ENCODE data around the gene ZNF319. TPM values are rescaled to one million over a fixed set of nuclear protein-coding genes. Genes with fewer than 3 reads are reported as not detected.

Gene ZNF319
- total and polyA plus RNA-seq, 2 of the 8 experiments (the other 6 are each of a cell fraction or from before 2014, with no cell fraction given) = 3.3 to 5.5 TPM

- Histone ChIP-seq H3K27ac (ENCODE audit: low read depth, low read length) (no peak overlapping the region), H3K9me3 (ENCODE audit: insufficient read depth in 2 of 2, low read depth in 1 of 2, low read length in 1 of 2) (no peaks in the 10 kb centered on the region), H3K4ac (replicated peaks; ENCODE audit: insufficient read length, low read depth, low read length) (no peak overlapping the region), H3K4me1 (replicated peaks in 1 of 4; ENCODE audit: control insufficient read depth in 3 of 4, insufficient read depth in 4 of 4, low read length in 3 of 4) (peaks cover 0 to 10% (median 5%) of the 10 kb centered on the region in 4 experiments; a peak in 6 of 7 replicates), H3K9ac (replicated peaks in 1 of 4; ENCODE audit: extremely low read depth in 1 of 4, low read depth in 3 of 4, low read length in 3 of 4) (no peak overlapping the region), H3K14ac (ENCODE audit: insufficient read length) (no peak overlapping the region), H4K5ac (ENCODE audit: insufficient read length, low read depth, low read length) (no peak overlapping the region), H4K8ac (ENCODE audit: extremely low read depth, insufficient read depth, low read length) (no peak overlapping the region), H2BK20ac (ENCODE audit: low read length) (no peak overlapping the region), H2BK120ac (replicated peaks; ENCODE audit: low read depth, low read length) (no peak overlapping the region), H3K79me2 (ENCODE audit: control insufficient read depth in 1 of 2, insufficient read depth in 2 of 2, low read length in 2 of 2) (no peaks in the 10 kb centered on the region), H4K91ac (replicated peaks; ENCODE audit: insufficient read length, low read length) (no peak overlapping the region), H3K23ac (ENCODE audit: insufficient read length) (no peak overlapping the region), H3K36me3 (ENCODE audit: control insufficient read depth in 2 of 4, insufficient read depth in 4 of 4, low read length in 3 of 4) (no peaks in the 10 kb centered on the region), H3K56ac (replicated peaks; ENCODE audit: insufficient read length, low read depth, low read length) (no peak overlapping the region), H2BK5ac (ENCODE audit: low read depth, low read length) (no peak overlapping the region), H2BK12ac (ENCODE audit: low read depth, low read length) (peak overlapping the region; percentile 55; the same call in 1 of the 2 replicates), H3K4me2 (ENCODE audit: insufficient read depth in 1 of 2, low read depth in 2 of 2, low read length in 2 of 2) (no peak overlapping the region), H3K18ac (ENCODE audit: extremely low read depth, low read length) (0 out of 2 replicates have a peak overlapping the region, but pooled peaks have one; percentile 9), H3K23me2 (ENCODE audit: low read depth, low read length) (no peaks in the 10 kb centered on the region), H2AK5ac (ENCODE audit: low read depth, low read length) (no peak overlapping the region), H2AFZ (ENCODE audit: low read length) (no peak overlapping the region), H3K79me1 (ENCODE audit: low read depth, low read length) (no peaks in the 10 kb centered on the region), H3K27me3 (replicated peaks in 1 of 4; ENCODE audit: control insufficient read depth in 3 of 4, extremely low read depth in 1 of 4, insufficient read depth in 3 of 4, low read length in 3 of 4) (no peaks in the 10 kb centered on the region), H4K20me1 (replicated peaks in 1 of 2; ENCODE audit: control insufficient read depth in 1 of 2, insufficient read depth in 2 of 2, low read length in 2 of 2) (no peaks in the 10 kb centered on the region), H2BK15ac (ENCODE audit: low read length) (peak overlapping the region; percentile 84; the same call in 1 of the 2 replicates), H3K4me3 (ENCODE audit: extremely low read depth in 1 of 4, insufficient read depth in 2 of 4, low read depth in 3 of 4, low read length in 4 of 4) (no peak overlapping the region)
- ChIA-PET POLR2A (ENCODE audit: partially characterized antibody) (no interaction called here), CTCF (ENCODE audit: partially characterized antibody) (interaction anchor here (0.6 to 5.6 kb wide), 8 partner anchors 8 to 290 kb away, joined by 3 to 40 read pairs (median 6); a partner anchor contains a TSS)
- 90% methylated on average over 6 of the region's 6 CpGs; no CpG with 5 or more reads in 1 of the 2 experiments for WGBS, 2 experiments (ENCODE audit: extremely low coverage in 1 of 2, insufficient coverage in 1 of 2, insufficient read length in 1 of 2, insufficient replicate concordance in 2 of 2, low coverage in 1 of 2, low lambda C conversion rate in 2 of 2, missing lambda C conversion rate in 1 of 2)
- FAIRE-seq (no peak), DNase-seq (ENCODE audit: low read depth in 1 of 2, low spot score in 2 of 2) (no peak)
- TF ChIP-seq POU5F1 (IDR thresholded peaks at IDR 0.05; ENCODE audit: low read depth, low read length) (no peak), KDM1A (IDR thresholded peaks at IDR 0.05; ENCODE audit: borderline replicate concordance, low read length) (no peak)
Observed at GRCh38 chr16:57958544-57958943, 41.9 kb downstream of the ZNF319 start.
